Neural cell (in vitro differentiated cells): ENCODE measurements around the gene TFPI.

Experiments used
- EP300 ChIP-seq: fragments of 450-650 bp; conservative IDR thresholded peaks from 2 replicates; pipeline ENCODE4 v1.6.1; 2014; ENCODE audit warnings: antibody characterized with exemption, mild to moderate bottlenecking, moderate library complexity; ENCODE audit not compliant: poor library complexity, severe bottlenecking
- EZH2 ChIP-seq: fragments of 200-600, 300-800 bp; shearing (Covaris generic), sonication (generic); IDR thresholded peaks from 2 replicates; pipeline ENCODE4 v1.6.1; 2014; ENCODE audit warnings: antibody characterized with exemption, low read length, borderline replicate concordance, mild to moderate bottlenecking; ENCODE audit not compliant: insufficient read depth, poor library complexity, severe bottlenecking
- POLR2AphosphoS5 ChIP-seq: IDR thresholded peaks from 2 replicates; pipeline ENCODE4 v1.6.1; 2012
- RAD21 ChIP-seq: fragments of 450-650 bp; conservative IDR thresholded peaks from 2 replicates; pipeline ENCODE4 v1.6.1; 2014; ENCODE audit warnings: antibody characterized with exemption, mild to moderate bottlenecking, moderate library complexity
- SMC3 ChIP-seq: fragments of 450-650 bp; conservative IDR thresholded peaks from 2 replicates; pipeline ENCODE4 v1.6.1; 2014; ENCODE audit warnings: antibody characterized with exemption, mild to moderate bottlenecking, moderate library complexity; ENCODE audit not compliant: poor library complexity
- TAF1 ChIP-seq: IDR thresholded peaks from 2 replicates; pipeline ENCODE4 v1.6.1; 2012; ENCODE audit warnings: low read depth
- TF ChIP-seq, protein P1 (sequence below): fragments of 450-650 bp; IDR thresholded peaks from 2 replicates; pipeline ENCODE4 v1.5.1; 2014; ENCODE audit warnings: antibody characterized with exemption, mild to moderate bottlenecking, moderate library complexity; ENCODE audit not compliant: poor library complexity, severe bottlenecking
- TF ChIP-seq, protein P2 (sequence below): IDR thresholded peaks from 2 replicates; pipeline ENCODE4 v1.6.1; 2012; ENCODE audit warnings: borderline replicate concordance

GRCh38 chr2:187466129-187466792, 88.0 kb downstream of the TFPI start:
- TF ChIP-seq EP300: no peak
- TF ChIP-seq, protein P1, sequence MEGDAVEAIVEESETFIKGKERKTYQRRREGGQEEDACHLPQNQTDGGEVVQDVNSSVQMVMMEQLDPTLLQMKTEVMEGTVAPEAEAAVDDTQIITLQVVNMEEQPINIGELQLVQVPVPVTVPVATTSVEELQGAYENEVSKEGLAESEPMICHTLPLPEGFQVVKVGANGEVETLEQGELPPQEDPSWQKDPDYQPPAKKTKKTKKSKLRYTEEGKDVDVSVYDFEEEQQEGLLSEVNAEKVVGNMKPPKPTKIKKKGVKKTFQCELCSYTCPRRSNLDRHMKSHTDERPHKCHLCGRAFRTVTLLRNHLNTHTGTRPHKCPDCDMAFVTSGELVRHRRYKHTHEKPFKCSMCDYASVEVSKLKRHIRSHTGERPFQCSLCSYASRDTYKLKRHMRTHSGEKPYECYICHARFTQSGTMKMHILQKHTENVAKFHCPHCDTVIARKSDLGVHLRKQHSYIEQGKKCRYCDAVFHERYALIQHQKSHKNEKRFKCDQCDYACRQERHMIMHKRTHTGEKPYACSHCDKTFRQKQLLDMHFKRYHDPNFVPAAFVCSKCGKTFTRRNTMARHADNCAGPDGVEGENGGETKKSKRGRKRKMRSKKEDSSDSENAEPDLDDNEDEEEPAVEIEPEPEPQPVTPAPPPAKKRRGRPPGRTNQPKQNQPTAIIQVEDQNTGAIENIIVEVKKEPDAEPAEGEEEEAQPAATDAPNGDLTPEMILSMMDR: no peak
- TF ChIP-seq POLR2AphosphoS5: no peak
- TF ChIP-seq TAF1: no peak
- TF ChIP-seq RAD21: no peak
- TF ChIP-seq EZH2: no peak
- TF ChIP-seq, protein P2, sequence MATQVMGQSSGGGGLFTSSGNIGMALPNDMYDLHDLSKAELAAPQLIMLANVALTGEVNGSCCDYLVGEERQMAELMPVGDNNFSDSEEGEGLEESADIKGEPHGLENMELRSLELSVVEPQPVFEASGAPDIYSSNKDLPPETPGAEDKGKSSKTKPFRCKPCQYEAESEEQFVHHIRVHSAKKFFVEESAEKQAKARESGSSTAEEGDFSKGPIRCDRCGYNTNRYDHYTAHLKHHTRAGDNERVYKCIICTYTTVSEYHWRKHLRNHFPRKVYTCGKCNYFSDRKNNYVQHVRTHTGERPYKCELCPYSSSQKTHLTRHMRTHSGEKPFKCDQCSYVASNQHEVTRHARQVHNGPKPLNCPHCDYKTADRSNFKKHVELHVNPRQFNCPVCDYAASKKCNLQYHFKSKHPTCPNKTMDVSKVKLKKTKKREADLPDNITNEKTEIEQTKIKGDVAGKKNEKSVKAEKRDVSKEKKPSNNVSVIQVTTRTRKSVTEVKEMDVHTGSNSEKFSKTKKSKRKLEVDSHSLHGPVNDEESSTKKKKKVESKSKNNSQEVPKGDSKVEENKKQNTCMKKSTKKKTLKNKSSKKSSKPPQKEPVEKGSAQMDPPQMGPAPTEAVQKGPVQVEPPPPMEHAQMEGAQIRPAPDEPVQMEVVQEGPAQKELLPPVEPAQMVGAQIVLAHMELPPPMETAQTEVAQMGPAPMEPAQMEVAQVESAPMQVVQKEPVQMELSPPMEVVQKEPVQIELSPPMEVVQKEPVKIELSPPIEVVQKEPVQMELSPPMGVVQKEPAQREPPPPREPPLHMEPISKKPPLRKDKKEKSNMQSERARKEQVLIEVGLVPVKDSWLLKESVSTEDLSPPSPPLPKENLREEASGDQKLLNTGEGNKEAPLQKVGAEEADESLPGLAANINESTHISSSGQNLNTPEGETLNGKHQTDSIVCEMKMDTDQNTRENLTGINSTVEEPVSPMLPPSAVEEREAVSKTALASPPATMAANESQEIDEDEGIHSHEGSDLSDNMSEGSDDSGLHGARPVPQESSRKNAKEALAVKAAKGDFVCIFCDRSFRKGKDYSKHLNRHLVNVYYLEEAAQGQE: no peak
- TF ChIP-seq SMC3: no peak
